Stimulated activated CD4-positive, alpha-beta T cell treated with anti-CD3 and anti-CD28 coated beads, TNF-alpha, amount 100 ng/mL, for 1 hour (primary cell): Measurements from ENCODE around the gene NEDD4L.

Experiments used
- DNase-seq, 3 donors: peaks; one replicate each; pipeline ENCODE4 v3.0.0-alpha.2; 2020; ENCODE audit warnings: low read depth in 3 of 3, low spot score in 1 of 3

The NEDD4L gene

DNA sequence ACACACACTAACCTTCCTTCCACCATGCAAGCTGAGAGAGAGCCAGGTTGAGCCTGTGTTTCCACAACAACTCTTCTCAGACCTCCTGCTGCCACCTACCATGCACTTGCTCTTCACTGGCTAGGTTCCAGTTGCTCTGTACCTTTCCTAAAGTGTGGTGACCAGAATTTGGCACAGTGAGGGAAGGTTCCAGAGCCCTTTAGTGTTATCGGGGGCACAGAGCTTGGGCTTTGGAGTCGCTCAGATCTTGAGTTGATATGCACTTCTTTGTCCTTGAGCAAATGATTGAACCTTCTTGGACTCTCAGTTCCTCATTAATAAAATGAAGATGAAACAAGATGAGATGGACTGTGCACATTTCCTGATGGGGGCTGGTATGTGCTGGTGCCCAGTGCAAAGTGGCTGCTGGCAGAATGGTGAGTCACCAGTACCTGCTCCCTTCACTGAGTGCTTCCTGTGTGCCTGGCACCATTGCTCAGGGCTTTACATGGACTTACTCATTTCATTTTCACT lies 47.1 kb downstream of the NEDD4L start:
- DNase-seq, result no peak

- DNase-seq, result no peak
Measured at GRCh38 chr18:58093311-58093803, 49.3 kb downstream of the NEDD4L start.

DNA sequence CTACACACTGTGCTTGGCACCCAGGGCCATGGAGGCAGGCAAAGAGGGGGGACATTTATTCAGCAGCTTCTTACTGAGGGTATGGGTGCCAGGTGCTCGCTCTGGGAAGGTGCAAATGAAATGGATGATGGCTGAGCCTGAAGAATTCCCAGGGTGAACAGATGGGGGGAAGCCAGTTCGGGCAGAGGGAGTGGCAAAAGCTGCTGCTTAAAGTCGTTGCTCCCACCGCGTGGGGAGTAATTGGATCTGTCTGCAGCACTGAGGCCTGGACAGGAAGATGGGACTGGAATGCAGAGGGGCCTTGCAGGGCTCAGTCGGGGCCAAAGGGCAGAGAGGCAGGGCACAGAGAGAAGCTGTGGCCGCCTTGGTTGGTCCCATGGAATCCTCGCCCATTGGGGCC lies 51.2 kb downstream of the NEDD4L start:
- DNase-seq, result no peak

DNA sequence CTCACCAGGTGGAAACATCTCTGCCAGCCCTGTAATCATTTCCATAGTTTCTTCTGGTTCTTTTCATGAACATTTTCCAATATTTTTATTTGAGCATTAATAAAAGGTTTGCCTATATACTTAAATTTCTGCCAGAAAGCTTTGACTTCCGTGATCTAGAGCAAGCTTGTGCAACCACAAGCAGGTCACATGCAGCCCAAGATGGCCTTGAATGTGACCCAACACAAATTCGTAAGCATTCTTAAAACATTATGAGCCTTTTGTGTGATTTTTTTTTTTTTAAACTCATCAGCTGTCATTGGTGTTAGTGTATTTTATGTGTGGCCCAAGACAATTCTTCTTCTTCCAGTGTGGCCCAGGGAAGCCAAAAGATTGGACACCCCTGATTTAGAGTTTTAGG lies 51.6 kb downstream of the NEDD4L start:
- DNase-seq, result no peak

DNA sequence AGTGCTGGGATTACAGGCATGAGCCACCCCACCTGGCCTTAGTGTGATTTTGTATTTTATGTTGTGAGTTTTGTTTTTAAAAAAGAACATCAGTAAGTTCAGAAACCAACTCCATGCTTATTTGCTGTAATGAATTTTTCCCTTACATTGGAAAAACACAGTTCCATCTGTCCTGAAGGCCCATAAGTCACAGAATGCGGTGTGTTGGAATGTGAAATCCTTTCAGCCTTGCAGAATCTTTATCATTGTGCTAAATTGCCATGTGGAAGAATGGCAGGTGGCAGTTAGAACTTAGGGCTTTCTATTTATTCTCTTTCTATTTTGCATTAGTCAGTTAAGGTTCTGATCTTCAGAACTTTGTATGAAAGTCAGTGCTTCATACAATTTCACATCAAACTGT lies 52.6 kb downstream of the NEDD4L start:
- no peak for DNase-seq

DNA sequence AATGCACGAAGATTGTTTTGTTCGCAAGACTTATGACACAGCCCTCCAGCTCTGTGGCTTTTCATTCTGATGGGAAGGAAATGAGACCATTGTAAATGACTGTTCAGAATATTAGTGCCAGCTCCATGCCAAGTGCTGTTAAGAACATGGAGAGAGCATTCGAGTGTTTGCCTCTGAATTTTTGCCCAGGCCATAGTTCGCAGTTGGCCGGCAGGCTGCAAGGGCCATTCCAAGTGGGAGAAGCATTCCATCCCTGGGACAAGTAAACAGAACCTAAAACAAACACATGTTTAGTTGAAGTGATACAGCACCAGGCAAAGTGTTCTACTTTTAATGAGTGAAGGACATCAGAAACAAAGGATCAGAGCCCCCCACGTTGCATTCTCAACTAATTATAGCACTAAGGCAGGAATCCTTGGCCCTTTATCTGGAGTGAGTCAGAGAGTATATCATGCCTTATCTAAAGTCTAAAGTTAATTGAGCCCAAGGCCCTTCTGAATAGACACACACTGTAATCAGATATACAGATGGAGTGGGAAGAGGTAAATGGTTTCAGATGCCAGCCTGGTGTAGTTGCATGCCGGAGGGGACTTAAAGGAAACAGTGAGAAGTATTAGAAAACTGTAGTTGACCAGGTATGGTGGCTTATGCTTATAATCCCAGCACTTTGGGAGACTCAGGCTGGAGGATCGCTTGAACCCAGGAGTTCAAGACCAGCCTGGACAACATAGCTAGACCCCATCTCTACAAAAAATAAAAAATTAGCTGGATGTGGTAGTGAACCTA lies 53.3 kb downstream of the NEDD4L start:
- no peak for DNase-seq

DNA sequence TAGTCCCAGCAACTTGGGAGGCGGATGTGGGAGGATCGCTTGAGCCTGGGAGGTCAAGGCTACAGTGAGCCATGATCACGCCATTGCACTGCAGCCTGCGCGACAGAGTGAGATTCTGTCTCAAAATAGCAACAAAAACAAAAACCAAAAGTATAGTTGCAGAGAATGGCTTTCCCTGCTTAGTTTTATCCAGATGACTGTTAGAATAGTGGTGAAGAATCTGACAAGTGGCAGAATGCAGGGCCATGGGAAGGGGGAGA lies 53.8 kb downstream of the NEDD4L start:
- no peak for DNase-seq

GRCh38 chr18:58098706-58099105 lies 54.7 kb downstream of the NEDD4L start:
- no peak for DNase-seq

GRCh38 chr18:58100154-58100553 lies 56.1 kb downstream of the NEDD4L start:
- no peak for DNase-seq

- no peak for DNase-seq
Measured at GRCh38 chr18:58101291-58101794, 57.3 kb downstream of the NEDD4L start.

GRCh38 chr18:58102018-58102417 lies 58.0 kb downstream of the NEDD4L start:
- DNase-seq, result no peak

GRCh38 chr18:58102875-58103274 lies 58.8 kb downstream of the NEDD4L start:
- no peak for DNase-seq

DNA sequence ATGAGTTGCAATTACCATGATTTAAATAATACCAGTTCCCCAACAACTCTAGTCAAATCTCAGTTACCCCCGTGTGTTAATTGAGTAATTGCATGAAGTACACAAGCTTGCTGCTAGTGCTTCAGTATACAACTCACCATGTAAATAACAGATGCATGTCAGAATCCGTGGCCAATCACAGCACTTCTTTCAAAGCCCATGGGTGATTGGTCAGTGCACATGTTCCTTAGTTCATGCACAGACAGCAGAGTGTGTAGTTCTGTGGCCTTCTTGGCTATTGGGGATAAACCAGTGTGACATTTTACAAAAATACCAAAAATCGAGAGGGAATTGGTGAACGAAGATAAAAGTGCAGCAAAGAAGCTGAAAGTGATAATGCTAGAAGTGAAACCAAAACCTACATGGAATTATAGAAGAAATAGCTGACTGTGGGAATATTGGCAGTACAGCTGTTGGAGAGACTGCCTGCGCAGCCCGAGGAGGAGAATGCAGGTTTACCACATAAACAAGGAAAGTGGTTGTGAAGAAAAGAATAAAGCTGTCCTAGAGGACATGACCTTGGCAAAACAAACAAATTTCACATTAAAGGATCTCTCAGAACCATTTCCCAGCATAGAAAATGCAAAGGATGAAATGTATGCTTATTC lies 59.4 kb downstream of the NEDD4L start:
- no peak for DNase-seq

DNA sequence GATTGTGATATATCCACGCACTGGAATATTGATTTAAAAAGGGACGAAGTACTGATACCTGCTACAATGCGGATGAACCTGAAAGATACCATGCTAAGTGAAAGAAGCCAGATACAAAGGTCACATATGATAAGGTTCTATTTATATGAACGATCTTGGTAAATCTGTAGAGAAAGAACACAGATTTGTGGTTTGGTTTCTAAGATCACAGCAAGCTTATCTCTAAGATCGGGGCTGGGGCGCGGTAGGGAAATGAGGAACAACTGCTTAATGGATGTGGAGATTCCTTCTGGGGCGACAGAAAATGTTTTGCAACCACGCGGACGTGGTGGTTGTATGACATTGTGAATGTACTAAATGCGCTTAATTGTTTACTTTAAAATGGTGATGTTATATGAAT lies 60.1 kb downstream of the NEDD4L start:
- no peak for DNase-seq

DNA sequence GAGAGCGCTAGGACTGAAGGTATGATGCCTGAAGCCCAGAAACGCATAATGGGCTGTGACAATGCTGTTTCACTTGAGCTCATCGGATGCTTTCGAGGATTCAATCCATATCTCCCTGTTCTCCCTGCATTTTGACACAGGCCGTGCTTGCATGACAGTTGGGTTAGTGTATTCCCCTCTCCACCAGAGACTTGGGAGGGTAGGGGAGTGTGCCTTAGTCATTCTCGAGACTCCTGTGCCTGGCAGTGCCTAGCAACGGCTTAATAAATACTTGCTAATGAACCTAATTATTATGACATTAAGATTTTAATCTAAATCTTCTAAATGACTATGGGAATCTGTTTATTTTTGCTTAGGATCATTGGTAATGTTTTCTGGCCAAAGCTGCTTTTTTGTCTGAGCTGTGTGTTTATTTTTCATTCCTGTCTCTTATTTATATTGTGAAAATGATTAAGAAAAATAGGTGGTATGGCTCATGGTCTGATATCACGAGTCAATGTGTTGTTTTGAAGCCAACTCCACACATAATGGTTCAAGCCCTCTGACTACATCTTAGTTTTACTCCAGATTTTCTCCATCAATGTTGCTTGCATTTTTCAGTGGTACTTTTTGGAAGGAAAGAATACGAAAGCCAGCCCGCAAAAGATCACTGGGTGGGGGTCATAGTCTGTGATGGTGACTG lies 61.3 kb downstream of the NEDD4L start:
- no peak for DNase-seq

DNA sequence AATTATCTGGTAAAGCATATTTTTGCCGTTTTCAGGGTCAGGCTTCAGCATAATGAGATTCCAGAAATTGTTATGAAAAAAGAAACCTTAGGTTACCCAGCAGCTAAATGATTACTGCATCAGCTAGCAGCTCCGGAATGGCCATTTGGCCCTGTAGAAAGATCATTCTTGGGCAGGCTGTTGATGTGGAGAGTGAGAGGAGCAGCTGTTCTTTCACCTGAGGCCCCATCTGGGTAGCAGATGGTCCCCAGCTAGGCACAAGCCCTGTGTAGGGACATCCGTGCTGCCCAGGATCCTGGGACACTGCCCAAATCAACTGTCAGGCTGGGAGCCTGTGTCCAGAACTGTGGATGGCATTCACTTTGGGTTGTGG lies 61.8 kb downstream of the NEDD4L start:
- DNase-seq, result no peak

- DNase-seq, result no peak
Measured at GRCh38 chr18:58106289-58107070, 62.5 kb downstream of the NEDD4L start.

DNA sequence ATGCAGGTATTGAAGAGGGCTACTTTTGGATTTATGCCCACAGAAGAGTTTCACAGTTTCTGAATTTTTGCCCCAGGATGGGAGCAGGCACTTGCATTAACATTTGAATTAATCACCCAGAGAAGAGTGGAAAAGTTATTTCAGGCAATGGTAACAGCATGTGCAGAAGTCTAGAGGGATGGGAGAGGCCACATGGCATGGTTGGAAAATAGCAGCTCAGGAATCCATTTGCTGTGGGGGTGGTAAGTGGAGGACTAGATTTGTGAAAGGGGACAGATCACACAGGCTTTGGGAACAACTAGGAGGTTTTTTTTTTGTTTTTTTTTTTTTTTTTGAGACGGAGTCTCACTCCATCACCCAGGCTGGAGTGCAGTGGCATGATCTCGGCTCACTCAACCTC lies 65.2 kb downstream of the NEDD4L start:
- DNase-seq, result no peak

DNA sequence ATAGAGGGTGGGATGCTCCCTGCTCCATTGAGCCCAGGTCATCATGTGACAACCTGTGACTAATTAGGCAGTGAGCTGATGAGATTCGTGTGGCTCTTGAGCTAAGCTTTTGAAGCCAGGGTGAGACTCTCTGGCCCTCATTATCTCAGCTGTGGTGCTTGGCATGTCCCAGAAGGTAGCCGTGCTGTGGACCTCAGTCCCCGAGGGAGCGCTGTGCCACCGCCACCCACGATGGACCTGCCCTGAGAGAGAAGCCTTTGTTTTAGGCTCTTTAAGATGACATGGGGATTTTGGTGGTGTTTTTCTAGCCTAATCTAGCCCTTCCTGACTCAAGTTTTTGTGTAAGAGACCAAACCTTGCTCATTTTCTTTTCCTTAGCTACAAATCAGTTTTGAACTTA lies 66.4 kb downstream of the NEDD4L start:
- no peak for DNase-seq

GRCh38 chr18:58112174-58112573 lies 68.1 kb downstream of the NEDD4L start:
- DNase-seq, result no peak

GRCh38 chr18:58113337-58113736 lies 69.3 kb downstream of the NEDD4L start:
- no peak for DNase-seq
